CD4-positive, alpha-beta T cell treated with Interleukin-6 at 100 ng/mL for 8 hours (primary cell): ENCODE data around the gene LRPAP1.

Source experiments
- DNase-seq: peaks from one replicate; pipeline ENCODE4 v3.0.0-alpha.2; 2020; ENCODE audit warnings: mixed read lengths, low spot score

The LRPAP1 gene

GRCh38 chr4:3472411-3473141 lies 59.6 kb downstream of the LRPAP1 start:
- DNase-seq = no peak

GRCh38 chr4:3471886-3472285 lies 60.3 kb downstream of the LRPAP1 start:
- DNase-seq = no peak

- no peak for DNase-seq
Observed at GRCh38 chr4:3471098-3471760, 61.0 kb downstream of the LRPAP1 start.

GRCh38 chr4:3470244-3471097 lies 61.8 kb downstream of the LRPAP1 start:
- DNase-seq = no peak

GRCh38 chr4:3469386-3470243 lies 62.6 kb downstream of the LRPAP1 start:
- DNase-seq = no peak

GRCh38 chr4:3468804-3469203 lies 63.4 kb downstream of the LRPAP1 start:
- no peak for DNase-seq

GRCh38 chr4:3468154-3468553 lies 64.1 kb downstream of the LRPAP1 start:
- DNase-seq = no peak

GRCh38 chr4:3467601-3468031 lies 64.6 kb downstream of the LRPAP1 start:
- no peak for DNase-seq

- no peak for DNase-seq
Observed at GRCh38 chr4:3466691-3467600, 65.3 kb downstream of the LRPAP1 start.

- no peak for DNase-seq
Observed at GRCh38 chr4:3465698-3466671, 66.2 kb downstream of the LRPAP1 start.

- no peak for DNase-seq
Observed at GRCh38 chr4:3464911-3465697, 67.1 kb downstream of the LRPAP1 start.

- no peak for DNase-seq
Observed at GRCh38 chr4:3464349-3464905, 67.8 kb downstream of the LRPAP1 start.

- DNase-seq = no peak
Observed at GRCh38 chr4:3463556-3464348, 68.5 kb downstream of the LRPAP1 start.

GRCh38 chr4:3462790-3463415 lies 69.3 kb downstream of the LRPAP1 start, which contains the start of gene DOK7:
Gene DOK7 (plus strand): TSS chr4:3463306. CDS start chr4:3463376, 70 bp downstream.
- DNase-seq = no peak

- DNase-seq = no peak
Observed at GRCh38 chr4:3462321-3462789, 69.9 kb downstream of the LRPAP1 start.

GRCh38 chr4:3461515-3462291 lies 70.5 kb downstream of the LRPAP1 start:
- DNase-seq = no peak
